NCI-H526 (cell line): Measurements from ENCODE around the gene WIPF1.

ENCODE experiments used
- DNase-seq, 2 experiments: peaks; one replicate each; lab custom pipeline; 2025; lab: John Stamatoyannopoulos, UW

WIPF1 gene

GRCh38 chr2:174621323-174621722 is 23.7 kb upstream of the WIPF1 start:
- DNase-seq, result no peak

- no peak for DNase-seq
Observed at GRCh38 chr2:174618179-174618578, 20.6 kb upstream of the WIPF1 start.

GRCh38 chr2:174617718-174618117 is 20.1 kb upstream of the WIPF1 start:
- no peak for DNase-seq

- DNase-seq, result no peak
Observed at GRCh38 chr2:174617120-174617519, 19.5 kb upstream of the WIPF1 start.

GRCh38 chr2:174615871-174616436 is 18.4 kb upstream of the WIPF1 start:
- no peak for DNase-seq

- no peak for DNase-seq
Observed at GRCh38 chr2:174614261-174614660, 16.7 kb upstream of the WIPF1 start.

- DNase-seq, result no peak
Observed at GRCh38 chr2:174613531-174613930, 15.9 kb upstream of the WIPF1 start.

GRCh38 chr2:174612970-174613369 is 15.4 kb upstream of the WIPF1 start:
- DNase-seq, result no peak

- DNase-seq, result peak in 1 of 2 experiments; percentile 12
Observed at GRCh38 chr2:174611854-174612253, 14.2 kb upstream of the WIPF1 start.

- DNase-seq, result peak; percentile 85 to 86
Observed at GRCh38 chr2:174611006-174611405, 13.4 kb upstream of the WIPF1 start.

- DNase-seq, result peak in 1 of 2 experiments; percentile 34
Observed at GRCh38 chr2:174610243-174610995, 12.8 kb upstream of the WIPF1 start.

GRCh38 chr2:174609261-174609660 is 11.7 kb upstream of the WIPF1 start:
- peak in 1 of 2 experiments; percentile 19 for DNase-seq

- peak in 1 of 2 experiments; percentile 40 for DNase-seq
Observed at GRCh38 chr2:174608866-174609214, 11.2 kb upstream of the WIPF1 start.

GRCh38 chr2:174607989-174608865 is 10.6 kb upstream of the WIPF1 start:
- DNase-seq, result peak in 1 of 2 experiments; percentile 17

- no peak for DNase-seq
Observed at GRCh38 chr2:174607584-174607983, 10.0 kb upstream of the WIPF1 start.

- no peak for DNase-seq
Observed at GRCh38 chr2:174606336-174606735, 8.7 kb upstream of the WIPF1 start.

GRCh38 chr2:174605687-174606086 is 8.1 kb upstream of the WIPF1 start:
- no peak for DNase-seq

GRCh38 chr2:174603280-174603679 is 5.7 kb upstream of the WIPF1 start:
- DNase-seq, result peak; percentile 33 to 56

- DNase-seq, result no peak
Observed at GRCh38 chr2:174602745-174603144, 5.1 kb upstream of the WIPF1 start.

- DNase-seq, result no peak
Observed at GRCh38 chr2:174600349-174600748, 2.7 kb upstream of the WIPF1 start.

GRCh38 chr2:174599310-174599921 is 1.8 kb upstream of the WIPF1 start:
- no peak for DNase-seq

GRCh38 chr2:174597009-174597344 is 627 bp downstream of the WIPF1 start:
- DNase-seq, result no peak
